Upper lobe of right lung (tissue), 1 donor: ENCODE data around the gene ZNF831. TPM values are rescaled to one million over a fixed set of nuclear protein-coding genes. Genes with fewer than 3 reads are reported as not detected.

ENCODE experiments used
- ATAC-seq: fragments of 200-7000 bp; cut with Tn5 transposase; one replicate; pipeline ENCODE4 v1.9.1; 2020; ENCODE audit warnings: mild to moderate bottlenecking, moderate library complexity
- DNase-seq: peaks from one replicate; pipeline ENCODE4 v3.0.0-alpha.2; 2020
- H3K27ac ChIP-seq: fragments of 200-600 bp; one replicate; pipeline ENCODE4 v1.8.0; 2022
- H3K27me3 ChIP-seq: fragments of 200-600 bp; one replicate; pipeline ENCODE4 v1.8.0; 2022; ENCODE audit warnings: mild to moderate bottlenecking
- H3K36me3 ChIP-seq: fragments of 200-600 bp; one replicate; pipeline ENCODE4 v1.8.0; 2022
- H3K4me1 ChIP-seq: fragments of 200-600 bp; one replicate; pipeline ENCODE4 v1.8.0; 2022
- H3K4me3 ChIP-seq: fragments of 200-600 bp; one replicate; pipeline ENCODE4 v1.8.0; 2022; ENCODE audit warnings: mild to moderate bottlenecking
- H3K9me3 ChIP-seq: fragments of 200-600 bp; one replicate; pipeline ENCODE4 v1.8.0; 2022
- CTCF ChIP-seq: fragments of 200-600 bp; IDR thresholded peaks from one replicate; pipeline ENCODE4 v1.8.0; 2022; ENCODE audit warnings: antibody characterized with exemption
- intact Hi-C: fragments of 100-400 bp; cut with DNase I; formaldehyde crosslinking; loops from one replicate; pipeline ENCODE4 v1.11.0; 2022
- total RNA-seq: library from RNA; stranded (reverse); fragmentation: NEBNext Ultra II Directional; extraction: Animal tissue kit (Norgen Biotek cat#: 25700); gene quantifications from one replicate; pipeline ENCODE4 v1.2.1, GENCODE V29; 2021
- donor health status: DM: no; HTN: yes; CAD: no; lungs with severe emphysema.

Gene ZNF831
- total RNA-seq, 1 donor from 2014 or later, result 1.0 TPM

- Histone ChIP-seq H3K27me3 (no peaks in the 10 kb centered on the region), H3K9me3 (no peaks in the 10 kb centered on the region), H3K36me3 (no peaks in the 10 kb centered on the region), H3K27ac (no peak overlapping the region), H3K4me3 (no peak overlapping the region), H3K4me1 (no peaks in the 10 kb centered on the region)
- no peak for DNase-seq
- no peak for TF ChIP-seq CTCF
- ATAC-seq, result no peak
- intact Hi-C loops, result no loop called here
Observed at GRCh38 chr20:59136027-59136426, 27.6 kb upstream of the ZNF831 start.

GRCh38 chr20:59137532-59137931 is 26.1 kb upstream of the ZNF831 start:
- TF ChIP-seq CTCF, result no peak
- ATAC-seq (no peak), DNase-seq (no peak)
- no peaks in the 10 kb centered on the region for H3K27me3 ChIP-seq
- H3K4me1 ChIP-seq, result no peaks in the 10 kb centered on the region
- intact Hi-C loops, result no loop called here
- H3K36me3 ChIP-seq, result no peaks in the 10 kb centered on the region
- no peak overlapping the region for H3K4me3 ChIP-seq
- H3K9me3 ChIP-seq, result no peaks in the 10 kb centered on the region
- H3K27ac ChIP-seq, result no peak overlapping the region

DNA sequence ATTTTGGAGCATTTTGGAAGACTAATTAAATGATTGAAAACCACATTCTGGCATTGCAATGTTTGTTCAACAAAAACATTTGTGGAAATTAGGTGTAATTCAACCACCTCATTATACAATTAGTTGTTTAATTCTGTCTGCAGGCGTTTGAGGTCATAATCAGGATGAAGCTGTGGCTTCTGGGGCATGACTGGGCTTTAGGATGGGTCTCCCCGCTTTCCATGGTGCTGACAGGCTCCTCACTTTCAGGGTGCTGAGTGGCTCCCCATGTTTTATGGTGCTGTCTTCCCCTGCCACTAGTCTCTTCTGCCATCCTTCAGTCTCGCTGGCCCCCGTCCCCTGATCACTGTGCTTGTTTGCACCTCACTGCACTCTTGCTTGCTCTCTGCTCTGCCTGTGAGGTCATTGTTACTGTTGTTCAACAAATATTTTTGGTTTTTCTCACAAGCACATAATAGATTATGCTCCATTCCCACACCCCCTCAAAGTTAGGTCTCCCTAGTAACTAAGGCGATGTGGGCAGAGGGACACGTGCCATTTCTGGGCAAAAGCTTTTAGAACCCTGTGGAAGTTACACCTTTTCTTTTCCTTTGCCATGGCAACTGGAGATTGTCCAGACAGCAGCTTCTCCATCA is 25.4 kb upstream of the ZNF831 start:
- Histone ChIP-seq H3K27ac (no peak overlapping the region), H3K27me3 (no peaks in the 10 kb centered on the region), H3K4me3 (no peak overlapping the region), H3K9me3 (no peaks in the 10 kb centered on the region), H3K4me1 (no peaks in the 10 kb centered on the region), H3K36me3 (no peaks in the 10 kb centered on the region)
- no peak for DNase-seq
- no peak for TF ChIP-seq CTCF
- no peak for ATAC-seq
- intact Hi-C loops, result no loop called here

- Histone ChIP-seq H3K4me1 (no peaks in the 10 kb centered on the region), H3K9me3 (no peaks in the 10 kb centered on the region), H3K36me3 (no peaks in the 10 kb centered on the region), H3K27ac (no peak overlapping the region), H3K4me3 (no peak overlapping the region), H3K27me3 (no peaks in the 10 kb centered on the region)
- ATAC-seq, result no peak
- intact Hi-C loops, result no loop called here
- TF ChIP-seq CTCF, result no peak
- no peak for DNase-seq
Observed at GRCh38 chr20:59139998-59140397, 23.6 kb upstream of the ZNF831 start.

- DNase-seq (no peak), ATAC-seq (no peak)
- intact Hi-C loops, result no loop called here
- no peak for TF ChIP-seq CTCF
- no peaks in the 10 kb centered on the region for H3K9me3 ChIP-seq
- no peaks in the 10 kb centered on the region for H3K36me3 ChIP-seq
- no peak overlapping the region for H3K27ac ChIP-seq
- no peaks in the 10 kb centered on the region for H3K27me3 ChIP-seq
- no peak overlapping the region for H3K4me3 ChIP-seq
- peaks cover 5% of the 10 kb centered on the region for H3K4me1 ChIP-seq
Observed at GRCh38 chr20:59141818-59142581, 21.6 kb upstream of the ZNF831 start.
